GM12892 (cell line): Measurements from ENCODE around the gene CSGALNACT2.

Experiments used
- POLR2A ChIP-seq: IDR thresholded peaks from 2 replicates; pipeline ENCODE4 v1.6.1; 2011; ENCODE audit warnings: low read depth, low read length, control low read depth
- POLR2AphosphoS5 ChIP-seq: IDR thresholded peaks from 2 replicates; pipeline ENCODE4 v1.6.1; 2011; ENCODE audit warnings: low read depth, low read length, control low read depth

GRCh38 chr10:43134126-43134905 lies 3.9 kb upstream of the CSGALNACT2 start:
- TF ChIP-seq POLR2AphosphoS5 (no peak), POLR2A (no peak)
